Measurements from ENCODE around the gene VPS16.

- TF ChIP-seq ELK1 (IDR thresholded peaks at IDR 0.05; ENCODE audit: borderline replicate concordance, low read depth, low read length), result no peak
- no peak for TF ChIP-seq NFE2L2 (IDR thresholded peaks at IDR 0.05; ENCODE audit: low read depth, low read length)
- no peak for TF ChIP-seq MXI1 (IDR thresholded peaks at IDR 0.05; ENCODE audit: borderline replicate concordance, low read depth, low read length)
- TF ChIP-seq CTCF (conservative IDR thresholded peaks at IDR 0.05; ENCODE audit: low read depth, low read length), result no peak
- no peak for TF ChIP-seq RAD21 (IDR thresholded peaks at IDR 0.05; ENCODE audit: low read length)
- no peak for TF ChIP-seq SMC3 (IDR thresholded peaks at IDR 0.05; ENCODE audit: low read depth, low read length)
- no peak for TF ChIP-seq POLR2A (IDR thresholded peaks at IDR 0.05; ENCODE audit: low read depth, low read length)
- TF ChIP-seq USF2 (IDR thresholded peaks at IDR 0.05; ENCODE audit: low read depth, low read length), result no peak
- no peak for TF ChIP-seq RCOR1 (IDR thresholded peaks at IDR 0.05; ENCODE audit: insufficient replicate concordance, low read length)
- TF ChIP-seq FOS (IDR thresholded peaks at IDR 0.05; ENCODE audit: low read depth, low read length), result no peak
- TF ChIP-seq CHD1 (IDR thresholded peaks at IDR 0.05; ENCODE audit: low read depth, low read length), result no peak
These were observed 69.4 kb downstream of the VPS16 start for GRCh38 chr20:2909953-2910352.
